GM23338 (cell line): ENCODE results near the gene NPM1. TPM values are rescaled to one million over a fixed set of nuclear protein-coding genes. Genes with fewer than 3 reads are reported as not detected.

Source experiments
- CTCF ChIP-seq, 2 experiments: fragments of 200-600 bp in 1 of 2; sonication (generic) in 1 of 2; conservative IDR thresholded peaks; 2 replicates each; pipeline versions ENCODE4 v1.5.1 to v1.6.1; 2016 to 2017; ENCODE audit warnings: antibody characterized with exemption in 2 of 2, low read depth in 2 of 2, mild to moderate bottlenecking in 2 of 2, moderate library complexity in 1 of 2
- EZH2 ChIP-seq: fragments of 200-600 bp; sonication (generic); IDR thresholded peaks from one replicate; pipeline ENCODE4 v1.8.0; 2017; ENCODE audit warnings: antibody characterized with exemption, mild to moderate bottlenecking, low read depth; ENCODE audit not compliant: unreplicated experiment
- NANOG ChIP-seq: IDR thresholded peaks from 2 replicates; pipeline ENCODE4 v1.6.1; 2016; ENCODE audit warnings: antibody characterized with exemption, borderline replicate concordance
- ZNF114 ChIP-seq: fragments of 250-450 bp; sonication (Bioruptor Pico); IDR thresholded peaks from 2 replicates; pipeline ENCODE4 v1.5.0; 2020; ENCODE audit warnings: mild to moderate bottlenecking, moderate library complexity
- ZNF331 ChIP-seq: fragments of 250-450 bp; sonication (Bioruptor Pico); IDR thresholded peaks from 2 replicates; pipeline ENCODE4 v1.5.0; 2020; ENCODE audit warnings: low read depth, mild to moderate bottlenecking, moderate library complexity
- ZNF462 ChIP-seq: fragments of 250-450 bp; sonication (Bioruptor Pico); IDR thresholded peaks from 2 replicates; pipeline ENCODE4 v1.5.0; 2020; ENCODE audit warnings: mild to moderate bottlenecking, moderate library complexity
- polyA plus RNA-seq: library from polyadenylated mRNA; unstranded; fragments of >200 nt; fragmentation: Nextera tagmentation; extraction: Ambion mirVana; gene quantifications from 2 replicates; pipeline ENCODE4 v1.2.1, GENCODE V29; 2016
- total RNA-seq: library from RNA; depleted of rRNA; stranded (reverse); fragments of >200 nt; shearing (Covaris generic); gene quantifications from 2 replicates; pipeline ENCODE4 v1.2.3, GENCODE V29; 2014

NPM1 gene
- total and polyA plus RNA-seq, 2 experiments from 2014 or later, result 3,739 to 5,242 TPM

- TF ChIP-seq ZNF462 (CRISPR knock-in tag), result no peak
- no peak for TF ChIP-seq ZNF331 (CRISPR knock-in tag)
- no peak for TF ChIP-seq EZH2
- no peak for TF ChIP-seq NANOG
- no peak for TF ChIP-seq CTCF (conservative IDR thresholded peaks at IDR 0.05; ENCODE audit: low read depth in 2 of 2)
- no peak for TF ChIP-seq ZNF114 (CRISPR knock-in tag)
Observed at GRCh38 chr5:171415115-171415730, 27.6 kb downstream of the NPM1 start (continued).
